ENCODE results near the gene KBTBD2. TPM values are rescaled to one million over a fixed set of nuclear protein-coding genes. Genes with fewer than 3 reads are reported as not detected.

KBTBD2 gene
- total RNA-seq, 1 experiment from 2014 or later: 16.3 TPM

DNA sequence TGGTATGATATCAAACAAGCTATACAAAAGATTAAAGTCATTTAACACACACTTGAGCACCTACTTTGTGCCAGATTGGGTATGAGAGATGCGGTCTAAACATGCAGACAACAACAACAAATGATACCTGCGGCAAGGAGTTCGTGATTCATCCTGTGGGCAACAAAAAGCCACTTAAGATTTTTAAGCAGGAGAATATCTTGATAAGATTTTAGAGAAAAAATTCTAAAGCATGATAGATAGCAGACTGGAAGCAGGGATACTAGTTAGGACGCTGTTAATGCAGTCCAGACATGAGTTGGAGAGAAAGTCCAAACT is 1.6 kb upstream of the KBTBD2 start:
- no peaks in the 10 kb centered on the region for H3K9me2 ChIP-seq (replicated peaks; ENCODE audit: low read length)
- TF ChIP-seq, protein P1, sequence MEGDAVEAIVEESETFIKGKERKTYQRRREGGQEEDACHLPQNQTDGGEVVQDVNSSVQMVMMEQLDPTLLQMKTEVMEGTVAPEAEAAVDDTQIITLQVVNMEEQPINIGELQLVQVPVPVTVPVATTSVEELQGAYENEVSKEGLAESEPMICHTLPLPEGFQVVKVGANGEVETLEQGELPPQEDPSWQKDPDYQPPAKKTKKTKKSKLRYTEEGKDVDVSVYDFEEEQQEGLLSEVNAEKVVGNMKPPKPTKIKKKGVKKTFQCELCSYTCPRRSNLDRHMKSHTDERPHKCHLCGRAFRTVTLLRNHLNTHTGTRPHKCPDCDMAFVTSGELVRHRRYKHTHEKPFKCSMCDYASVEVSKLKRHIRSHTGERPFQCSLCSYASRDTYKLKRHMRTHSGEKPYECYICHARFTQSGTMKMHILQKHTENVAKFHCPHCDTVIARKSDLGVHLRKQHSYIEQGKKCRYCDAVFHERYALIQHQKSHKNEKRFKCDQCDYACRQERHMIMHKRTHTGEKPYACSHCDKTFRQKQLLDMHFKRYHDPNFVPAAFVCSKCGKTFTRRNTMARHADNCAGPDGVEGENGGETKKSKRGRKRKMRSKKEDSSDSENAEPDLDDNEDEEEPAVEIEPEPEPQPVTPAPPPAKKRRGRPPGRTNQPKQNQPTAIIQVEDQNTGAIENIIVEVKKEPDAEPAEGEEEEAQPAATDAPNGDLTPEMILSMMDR (conservative IDR thresholded peaks at IDR 0.05; ENCODE audit: low read depth, low read length): no peak
- TF ChIP-seq EZH2 (IDR thresholded peaks at IDR 0.05; ENCODE audit: low read length, unreplicated experiment) (no peak), EZH2phosphoT487 (IDR thresholded peaks at IDR 0.05; ENCODE audit: borderline replicate concordance, low read length) (no peak)
- H3K27ac ChIP-seq (ENCODE audit: low read length): no peak overlapping the region
- H3F3A ChIP-seq (ENCODE audit: low read length, unreplicated experiment): no peaks in the 10 kb centered on the region
- H3K4me2 ChIP-seq (ENCODE audit: low read length): peak overlapping the region; percentile 89
- ChIA-PET POLR2A (ENCODE audit: unreplicated experiment) (no interaction called here), CTCF (interaction anchor here (0.6 kb wide), 1 partner anchor 171 kb away, joined by 3 read pairs; no protein-coding TSS in a partner anchor)
- peak overlapping the region; percentile 73; the same call in 1 of the 2 replicates for H3K4me3 ChIP-seq (ENCODE audit: low read length)
- H3K4me1 ChIP-seq (ENCODE audit: insufficient read depth, low read length): peaks cover 13% of the 10 kb centered on the region
- no peaks in the 10 kb centered on the region for H3K9me3 ChIP-seq (ENCODE audit: low read length)
- no peaks in the 10 kb centered on the region for H3K36me3 ChIP-seq (ENCODE audit: low read depth, low read length)
- no peak overlapping the region for H3K9ac ChIP-seq (ENCODE audit: low read length)
- no TSS peak for BruUV-seq (replicated peaks)
- no peaks in the 10 kb centered on the region for H3K27me3 ChIP-seq (ENCODE audit: low read length)
- intact Hi-C loops (cut with micrococcal nuclease): loop anchor here (2.0 to 5.0 kb wide), 5 partner anchors 50 to 401 kb away; partner anchors contain the start of genes LSM5 and RP9
- DNase-seq (no peak), ATAC-seq (no peak)
- peaks cover 13% of the 10 kb centered on the region for H4K20me1 ChIP-seq (ENCODE audit: low read length)
- peaks cover 28% of the 10 kb centered on the region for H3K79me2 ChIP-seq (ENCODE audit: low read length)
- H2AFZ ChIP-seq (ENCODE audit: low read length): peak overlapping the region; percentile 81; the same call in 1 of the 2 replicates

DNA sequence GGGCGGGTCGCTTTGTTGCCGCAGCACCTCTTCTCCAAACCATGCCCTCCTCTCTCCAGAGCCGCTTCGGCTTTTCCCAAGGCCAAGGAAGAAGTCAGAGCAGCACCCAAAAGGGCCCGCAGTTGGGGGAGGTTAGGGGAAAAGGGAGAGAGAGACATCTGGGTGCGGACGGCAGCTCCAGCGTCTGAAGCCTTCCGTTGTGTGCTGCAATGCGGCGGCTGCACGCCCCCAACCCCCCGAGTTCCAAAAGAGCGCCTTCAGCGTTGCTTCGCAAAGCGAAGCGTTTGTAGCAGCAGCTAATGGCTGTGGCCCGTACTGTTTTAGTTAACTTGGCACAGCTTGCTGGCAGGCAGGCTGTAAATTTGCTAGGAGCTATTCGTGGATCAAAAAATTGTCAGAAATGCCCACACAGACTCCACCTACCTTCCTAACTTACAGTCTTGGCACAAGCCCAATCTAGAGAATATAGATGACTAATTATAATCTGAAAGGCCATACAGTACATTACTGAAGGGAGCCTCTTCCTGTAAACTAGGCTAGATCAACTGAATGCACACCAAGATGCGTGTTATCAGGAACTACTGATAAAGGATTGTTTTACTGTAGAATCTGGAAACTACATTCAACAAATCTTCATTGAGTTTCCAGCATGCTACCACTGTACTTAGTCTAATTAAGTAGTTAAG is 1.1 kb upstream of the KBTBD2 start:
- no peaks in the 10 kb centered on the region for H3K36me3 ChIP-seq (ENCODE audit: low read depth, low read length)
- TF ChIP-seq EZH2 (IDR thresholded peaks at IDR 0.05; ENCODE audit: low read length, unreplicated experiment) (no peak), EZH2phosphoT487 (IDR thresholded peaks at IDR 0.05; ENCODE audit: borderline replicate concordance, low read length) (no peak)
- TF ChIP-seq, protein P1 (conservative IDR thresholded peaks at IDR 0.05; ENCODE audit: low read depth, low read length): no peak
- H3K27ac ChIP-seq (ENCODE audit: low read length): peak overlapping the region; percentile 71
- H3K9me3 ChIP-seq (ENCODE audit: low read length): no peaks in the 10 kb centered on the region
- H3K27me3 ChIP-seq (ENCODE audit: low read length): no peaks in the 10 kb centered on the region
- H2AFZ ChIP-seq (ENCODE audit: low read length): peak overlapping the region; percentile 81
- ChIA-PET CTCF (interaction anchor here (0.6 kb wide), 3 partner anchors 47 to 681 kb away, joined by 3 to 9 read pairs (median 3); no protein-coding TSS in a partner anchor), POLR2A (ENCODE audit: unreplicated experiment) (no interaction called here)
- H3F3A ChIP-seq (ENCODE audit: low read length, unreplicated experiment): no peaks in the 10 kb centered on the region
- H3K4me2 ChIP-seq (ENCODE audit: low read length): peak overlapping the region; percentile 89
- no peaks in the 10 kb centered on the region for H3K9me2 ChIP-seq (replicated peaks; ENCODE audit: low read length)
- TSS peak; percentile 89 for BruUV-seq (replicated peaks)
- ATAC-seq: peak; percentile 20
- peak overlapping the region; percentile 73 for H3K4me3 ChIP-seq (ENCODE audit: low read length)
- H3K9ac ChIP-seq (ENCODE audit: low read length): peak overlapping the region; percentile 79
- peaks cover 33% of the 10 kb centered on the region for H3K79me2 ChIP-seq (ENCODE audit: low read length)
- DNase-seq: peak; percentile 73
- intact Hi-C loops (cut with micrococcal nuclease): loop anchor here (1.0 to 5.0 kb wide), 6 partner anchors 50 to 400 kb away; partner anchors contain the start of genes FKBP9, LSM5 and RP9
- peaks cover 18% of the 10 kb centered on the region for H4K20me1 ChIP-seq (ENCODE audit: low read length)
- peaks cover 13% of the 10 kb centered on the region for H3K4me1 ChIP-seq (ENCODE audit: insufficient read depth, low read length)
